ENCODE data around the gene PHF21B. TPM values are rescaled to one million over a fixed set of nuclear protein-coding genes. Genes with fewer than 3 reads are reported as not detected.
A peak's percentile ranks its signal among the peaks of the same experiment; 100 is the strongest.

PHF21B gene
- total and polyA plus RNA-seq, 2 of the 8 experiments (the other 6 are each of a cell fraction or from before 2014, with no cell fraction given): 19.3 to 68.1 TPM

DNA sequence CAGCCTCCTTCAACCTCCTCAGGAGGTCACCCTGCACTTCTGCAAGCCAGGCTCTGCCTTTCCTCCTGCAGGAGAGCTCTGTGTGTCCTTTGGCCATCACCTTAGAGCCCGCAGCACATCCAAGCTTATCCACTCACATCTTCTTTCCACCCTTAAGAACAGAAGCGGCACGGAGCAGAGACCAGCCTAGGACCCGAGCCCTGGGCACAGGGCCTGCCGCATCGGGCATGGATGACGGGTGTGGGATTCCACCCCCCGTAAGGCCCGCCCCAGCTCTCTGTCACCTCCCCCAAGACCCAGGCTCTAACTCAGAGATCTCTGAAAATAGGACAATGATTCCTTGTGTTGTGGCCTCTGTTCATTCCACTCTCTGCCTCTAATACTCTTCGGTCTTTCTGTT lies 42.1 kb upstream of the PHF21B start:
- WGBS, 2 experiments (ENCODE audit: extremely low coverage in 1 of 2, insufficient coverage in 1 of 2, insufficient read length in 1 of 2, insufficient replicate concordance in 2 of 2, low coverage in 1 of 2, low lambda C conversion rate in 2 of 2, missing lambda C conversion rate in 1 of 2): 95% methylated on average over 8 of the region's 10 CpGs; no CpG with 5 or more reads in 1 of the 2 experiments
- H3K4me2 ChIP-seq (ENCODE audit: insufficient read depth in 1 of 2, low read depth in 2 of 2, low read length in 2 of 2): peak overlapping the region; percentile 34 to 49; a peak in 2 of 4 replicates
- peak overlapping the region; percentile 32 for H4K5ac ChIP-seq (ENCODE audit: insufficient read length, low read depth, low read length)
- TF ChIP-seq SIN3A (conservative IDR thresholded peaks at IDR 0.05 in 1 of 2, IDR thresholded peaks at IDR 0.05 in 1 of 2; ENCODE audit: low read depth in 1 of 2, low read length in 2 of 2): no peak
- no peak for TF ChIP-seq CEBPB (IDR thresholded peaks at IDR 0.05; ENCODE audit: low read depth, low read length)
- TF ChIP-seq, protein P1, sequence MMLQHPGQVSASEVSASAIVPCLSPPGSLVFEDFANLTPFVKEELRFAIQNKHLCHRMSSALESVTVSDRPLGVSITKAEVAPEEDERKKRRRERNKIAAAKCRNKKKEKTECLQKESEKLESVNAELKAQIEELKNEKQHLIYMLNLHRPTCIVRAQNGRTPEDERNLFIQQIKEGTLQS (IDR thresholded peaks at IDR 0.05; ENCODE audit: insufficient read depth, low read depth, low read length): no peak
- no peak for TF ChIP-seq GABPA (IDR thresholded peaks at IDR 0.05; ENCODE audit: borderline replicate concordance, insufficient read depth, low read length)
- no peak for TF ChIP-seq MAFK (IDR thresholded peaks at IDR 0.05; ENCODE audit: low read depth, low read length)
- no peak for TF ChIP-seq SP4 (IDR thresholded peaks at IDR 0.05; ENCODE audit: low read length)
- TF ChIP-seq TBP (IDR thresholded peaks at IDR 0.05; ENCODE audit: low read depth, low read length): no peak
- no peak for TF ChIP-seq EZH2 (IDR thresholded peaks at IDR 0.05; ENCODE audit: low read depth, low read length, severe bottlenecking)
- TF ChIP-seq, protein P2, sequence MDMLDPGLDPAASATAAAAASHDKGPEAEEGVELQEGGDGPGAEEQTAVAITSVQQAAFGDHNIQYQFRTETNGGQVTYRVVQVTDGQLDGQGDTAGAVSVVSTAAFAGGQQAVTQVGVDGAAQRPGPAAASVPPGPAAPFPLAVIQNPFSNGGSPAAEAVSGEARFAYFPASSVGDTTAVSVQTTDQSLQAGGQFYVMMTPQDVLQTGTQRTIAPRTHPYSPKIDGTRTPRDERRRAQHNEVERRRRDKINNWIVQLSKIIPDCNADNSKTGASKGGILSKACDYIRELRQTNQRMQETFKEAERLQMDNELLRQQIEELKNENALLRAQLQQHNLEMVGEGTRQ (IDR thresholded peaks at IDR 0.05; ENCODE audit: low read length): no peak
- no peak for TF ChIP-seq RBBP5 (IDR thresholded peaks at IDR 0.05; ENCODE audit: borderline replicate concordance, low read depth, low read length)
- TF ChIP-seq SAP30 (IDR thresholded peaks at IDR 0.05; ENCODE audit: insufficient read depth, insufficient replicate concordance, low read length): no peak

More for the DNA sequence above, 42.1 kb upstream of the PHF21B start:
- H3K27ac ChIP-seq (ENCODE audit: low read depth, low read length): no peak overlapping the region
- peak overlapping the region; percentile 88 for H2BK20ac ChIP-seq (ENCODE audit: low read length)
- no peak overlapping the region for H3K4me3 ChIP-seq (ENCODE audit: extremely low read depth in 1 of 4, insufficient read depth in 2 of 4, low read depth in 3 of 4, low read length in 4 of 4)
- no peak for FAIRE-seq
- H3K23me2 ChIP-seq (ENCODE audit: low read depth, low read length): no peaks in the 10 kb centered on the region; the same call in 1 of the 2 replicates
- peak overlapping the region; percentile 95 for H4K91ac ChIP-seq (replicated peaks; ENCODE audit: insufficient read length, low read length)
- H3K9ac ChIP-seq (replicated peaks in 1 of 4; ENCODE audit: extremely low read depth in 1 of 4, low read depth in 3 of 4, low read length in 3 of 4): no peak overlapping the region
- no peak overlapping the region for H2AFZ ChIP-seq (ENCODE audit: low read length)
- H3K79me1 ChIP-seq (ENCODE audit: low read depth, low read length): no peaks in the 10 kb centered on the region
- H3K23ac ChIP-seq (ENCODE audit: insufficient read length): no peak overlapping the region
- H2BK15ac ChIP-seq (ENCODE audit: low read length): no peak overlapping the region
- no peaks in the 10 kb centered on the region for H4K20me1 ChIP-seq (replicated peaks in 1 of 2; ENCODE audit: control insufficient read depth in 1 of 2, insufficient read depth in 2 of 2, low read length in 2 of 2)
- DNase-seq (ENCODE audit: low read depth in 1 of 2, low spot score in 2 of 2): no peak
- H2BK5ac ChIP-seq (ENCODE audit: low read depth, low read length): peak overlapping the region; percentile 60; the same call in 1 of the 2 replicates
- no peaks in the 10 kb centered on the region for H3K79me2 ChIP-seq (ENCODE audit: control insufficient read depth in 1 of 2, insufficient read depth in 2 of 2, low read length in 2 of 2)
- peak overlapping the region; percentile 89; the same call in 1 of the 2 replicates for H2BK12ac ChIP-seq (ENCODE audit: low read depth, low read length)
- H3K18ac ChIP-seq (ENCODE audit: extremely low read depth, low read length): peak overlapping the region; percentile 97
- no peak overlapping the region for H3K56ac ChIP-seq (replicated peaks; ENCODE audit: insufficient read length, low read depth, low read length)
- peak overlapping the region; percentile 93 for H3K4ac ChIP-seq (replicated peaks; ENCODE audit: insufficient read length, low read depth, low read length)
- no peaks in the 10 kb centered on the region for H3K36me3 ChIP-seq (ENCODE audit: control insufficient read depth in 2 of 4, insufficient read depth in 4 of 4, low read length in 3 of 4)
- peak overlapping the region; percentile 32; the same call in 1 of the 2 replicates for H2AK5ac ChIP-seq (ENCODE audit: low read depth, low read length)
- no peaks in the 10 kb centered on the region for H3K9me3 ChIP-seq (ENCODE audit: insufficient read depth in 2 of 2, low read depth in 1 of 2, low read length in 1 of 2)
- H3K14ac ChIP-seq (ENCODE audit: insufficient read length): no peak overlapping the region
- peaks cover 9 to 35% (median 17%) of the 10 kb centered on the region in 4 experiments for H3K4me1 ChIP-seq (replicated peaks in 1 of 4; ENCODE audit: control insufficient read depth in 3 of 4, insufficient read depth in 4 of 4, low read length in 3 of 4)
- peaks cover 0 to 5% (median under 1%) of the 10 kb centered on the region in 4 experiments; a peak in 2 of 7 replicates for H3K27me3 ChIP-seq (replicated peaks in 1 of 4; ENCODE audit: control insufficient read depth in 3 of 4, extremely low read depth in 1 of 4, insufficient read depth in 3 of 4, low read length in 3 of 4)
- peak overlapping the region; percentile 0 for H2BK120ac ChIP-seq (replicated peaks; ENCODE audit: low read depth, low read length)
- CTCF ChIA-PET (ENCODE audit: partially characterized antibody): interaction anchor here (0.6 kb wide), 1 partner anchor 1048 kb away, joined by 3 read pairs; no protein-coding TSS in a partner anchor
- POLR2A ChIA-PET (ENCODE audit: partially characterized antibody): interaction anchor here (1.0 to 2.3 kb wide), 3 partner anchors 12 to 98 kb away, joined by 3 to 8 read pairs (median 4); no protein-coding TSS in a partner anchor
- no peak overlapping the region; the same call in 1 of the 2 replicates for H4K8ac ChIP-seq (ENCODE audit: extremely low read depth, insufficient read depth, low read length)

All from H1 (cell line).